Fibroblast of skin of back (primary cell): ENCODE measurements around the gene KIF19.

ENCODE experiments used
- DNase-seq: peaks from one replicate; pipeline ENCODE4 v3.0.0-alpha.2; 2013

Gene KIF19

GRCh38 chr17:74304184-74304583 is 21.8 kb upstream of the KIF19 start:
- no peak for DNase-seq

DNA sequence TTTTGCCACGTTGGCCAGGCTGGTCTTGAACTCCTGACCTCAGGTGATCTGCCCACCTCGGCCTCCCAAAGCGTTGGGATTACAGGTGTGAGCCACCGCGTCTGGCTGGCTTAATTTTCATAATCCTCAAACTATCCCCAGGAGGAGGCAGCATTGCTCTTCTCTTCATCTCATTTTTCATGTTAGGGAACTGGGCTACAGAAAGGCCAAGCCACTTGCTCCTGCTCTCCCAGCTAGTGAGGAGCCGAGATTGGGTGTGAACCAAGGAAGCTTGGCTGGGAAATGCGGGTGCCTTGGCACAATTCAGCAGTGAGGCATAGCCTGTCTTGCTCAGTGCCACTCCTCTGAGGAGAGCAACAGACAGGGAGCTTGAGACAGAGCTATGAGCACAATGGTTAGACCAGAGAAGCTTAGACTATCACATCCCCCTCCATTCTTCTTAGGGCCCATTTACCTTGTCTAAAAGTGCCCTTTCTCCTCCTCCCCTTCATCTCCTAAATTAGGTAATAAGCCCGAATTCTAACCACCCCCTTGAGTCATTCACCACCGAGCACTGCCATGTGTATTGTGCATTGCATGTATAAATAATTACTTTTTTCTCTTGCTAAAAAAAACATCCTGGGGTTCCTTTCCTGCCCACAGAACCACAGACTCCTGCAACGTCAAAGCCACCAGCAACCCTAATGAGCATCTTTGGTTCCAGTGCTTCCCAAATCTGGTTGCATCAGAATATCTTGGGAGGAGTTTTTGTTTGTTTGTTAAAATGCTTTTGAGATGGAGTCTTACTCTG is 20.0 kb upstream of the KIF19 start:
- no peak for DNase-seq

GRCh38 chr17:74307984-74308773 is 17.8 kb upstream of the KIF19 start:
- no peak for DNase-seq

DNA sequence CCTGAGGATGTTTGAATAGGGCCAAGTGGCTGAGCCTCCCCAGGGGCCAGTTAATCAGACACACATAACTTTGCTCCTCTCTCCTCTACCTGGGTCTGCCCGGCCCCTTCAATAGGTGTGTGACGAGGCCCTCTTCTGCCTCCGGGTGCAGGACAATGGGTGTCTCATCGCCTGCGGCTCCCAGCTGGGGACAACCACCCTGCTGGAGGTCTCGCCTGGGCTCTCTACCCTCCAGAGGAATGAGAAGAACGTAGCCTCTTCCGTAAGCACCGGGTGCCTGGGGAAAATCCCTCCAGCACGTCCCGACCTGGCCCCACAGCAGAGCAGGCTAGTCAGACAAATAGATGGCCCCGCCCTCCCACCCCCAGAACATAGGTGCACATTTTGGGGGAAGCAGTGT is 16.1 kb upstream of the KIF19 start:
- DNase-seq: no peak

- no peak for DNase-seq
These were observed 11.1 kb upstream of the KIF19 start for GRCh38 chr17:74314877-74315276.

- DNase-seq: no peak
These were observed 9.8 kb upstream of the KIF19 start for GRCh38 chr17:74316220-74316619.

DNA sequence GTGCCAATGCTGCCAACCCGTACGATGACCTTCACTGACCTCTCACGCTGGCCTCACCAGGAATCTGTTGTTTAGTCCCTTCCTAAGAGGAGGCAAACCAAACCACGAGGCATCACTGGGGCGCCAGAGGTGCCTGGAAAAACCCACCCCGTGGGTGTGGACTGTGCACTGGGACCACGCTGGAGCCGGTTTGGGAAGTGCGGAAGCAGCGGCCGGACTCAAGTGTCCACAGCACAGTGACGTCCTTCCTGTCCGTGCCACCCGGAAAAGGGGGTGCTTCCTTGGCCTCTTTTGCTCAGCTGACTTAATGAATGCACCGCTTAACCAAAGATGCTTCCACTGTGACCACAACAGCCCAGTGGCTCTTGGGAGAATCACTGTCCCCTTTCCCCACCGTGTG is 9.0 kb upstream of the KIF19 start:
- no peak for DNase-seq

GRCh38 chr17:74318391-74318790 is 7.6 kb upstream of the KIF19 start:
- DNase-seq: no peak

- no peak for DNase-seq
These were observed 1.5 kb upstream of the KIF19 start for GRCh38 chr17:74324521-74324920.

DNA sequence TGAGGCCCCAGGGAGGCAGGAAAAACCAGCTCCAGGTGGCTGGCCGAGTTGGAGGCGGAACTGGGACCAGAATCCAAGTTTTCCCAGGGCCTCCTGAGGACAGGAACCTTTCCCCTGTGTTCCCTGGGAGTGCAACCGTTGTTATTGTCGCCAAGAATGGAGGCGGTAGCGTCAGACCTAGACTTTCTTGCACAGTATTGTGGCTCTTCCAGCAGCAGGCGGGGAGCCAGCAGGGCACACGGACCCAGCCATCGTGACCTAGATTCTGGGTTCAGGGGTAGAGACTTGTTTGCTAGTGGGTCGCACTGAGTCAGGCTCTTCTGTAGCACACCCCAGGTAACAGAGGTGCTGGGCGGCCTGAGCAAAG is 667 bp upstream of the KIF19 start:
- no peak for DNase-seq

- DNase-seq: no peak
These were observed 480 bp downstream of the KIF19 start for GRCh38 chr17:74326506-74326905.

GRCh38 chr17:74328487-74328886 is 2.5 kb downstream of the KIF19 start:
- DNase-seq: no peak

DNA sequence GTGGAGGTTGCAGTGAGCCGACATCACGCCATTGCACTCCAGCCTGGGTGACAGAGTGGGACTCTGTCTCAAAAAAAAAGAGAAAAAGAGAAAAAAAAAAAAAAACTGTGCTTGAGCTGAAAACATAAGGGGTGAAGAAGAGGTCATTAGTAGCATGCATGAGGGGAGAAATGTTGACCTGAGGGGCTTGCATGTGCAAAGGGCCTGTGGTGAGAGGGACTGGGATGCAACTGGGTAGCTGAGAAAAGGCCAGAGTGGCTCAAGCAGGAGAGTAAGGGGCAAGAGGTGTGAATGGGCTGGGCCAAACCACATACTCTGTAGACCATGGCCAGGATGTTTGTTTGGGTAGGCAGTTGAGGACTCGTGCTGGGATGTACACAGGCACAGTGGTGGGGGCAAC is 3.4 kb downstream of the KIF19 start:
- no peak for DNase-seq

- no peak for DNase-seq
These were observed 4.4 kb downstream of the KIF19 start for GRCh38 chr17:74330446-74330845.

DNA sequence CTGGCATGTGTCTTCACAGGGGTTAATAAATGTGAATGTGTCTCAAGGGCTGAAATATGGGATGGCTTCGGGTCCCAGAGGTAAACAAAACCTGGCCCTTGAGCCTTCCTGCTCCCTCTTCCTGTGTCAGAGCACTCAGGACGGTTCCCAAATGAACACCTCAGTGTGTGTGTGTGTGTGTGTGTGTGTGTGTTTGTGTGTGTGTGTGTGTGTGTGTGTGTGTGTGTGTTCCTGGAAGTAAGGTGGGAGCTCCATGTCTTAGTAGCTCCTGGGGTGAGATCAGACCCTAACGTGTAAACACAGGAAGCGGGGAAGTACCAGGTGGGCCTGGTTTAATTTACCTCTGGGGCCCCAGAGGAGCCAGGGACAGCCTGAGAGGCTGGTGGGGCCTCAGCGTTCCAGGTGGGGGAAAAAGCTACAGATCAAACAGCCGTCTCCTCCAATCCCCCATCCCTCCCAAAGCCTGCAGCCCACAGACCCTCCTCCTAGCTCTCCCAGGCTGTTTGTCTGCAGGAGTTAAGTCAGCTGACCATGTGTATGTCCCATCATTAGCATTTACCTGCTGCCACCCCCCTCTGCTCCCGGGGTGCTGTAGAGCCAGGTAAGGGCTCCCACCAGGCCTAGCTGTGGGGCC is 6.1 kb downstream of the KIF19 start:
- no peak for DNase-seq

DNA sequence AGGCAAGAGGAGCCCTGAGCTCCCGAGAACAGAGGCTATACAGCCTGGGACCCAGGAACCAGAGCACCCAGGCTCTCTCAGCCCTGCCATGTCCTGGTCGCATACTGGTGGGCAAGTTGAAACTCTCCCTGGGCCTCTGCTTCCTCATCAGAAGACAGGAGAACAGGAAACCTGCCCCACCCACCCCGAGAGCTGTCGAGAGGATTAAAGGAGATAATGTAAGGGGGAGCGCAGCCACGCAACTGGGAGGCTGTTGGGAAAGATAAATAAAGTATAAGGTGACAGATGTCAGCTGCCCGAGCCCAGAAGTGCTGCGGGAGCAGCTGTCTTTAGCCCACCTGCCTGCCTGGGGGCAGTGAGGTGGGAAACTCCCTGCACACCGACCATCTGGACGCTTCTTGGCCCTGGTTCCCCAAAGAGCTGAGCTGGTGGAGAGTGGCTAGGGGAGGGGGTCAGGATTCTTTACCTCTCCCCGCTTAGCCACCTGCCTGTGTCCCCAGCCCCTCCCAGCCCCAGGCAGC is 6.8 kb downstream of the KIF19 start:
- no peak for DNase-seq

GRCh38 chr17:74334393-74335039 is 8.5 kb downstream of the KIF19 start:
- no peak for DNase-seq

DNA sequence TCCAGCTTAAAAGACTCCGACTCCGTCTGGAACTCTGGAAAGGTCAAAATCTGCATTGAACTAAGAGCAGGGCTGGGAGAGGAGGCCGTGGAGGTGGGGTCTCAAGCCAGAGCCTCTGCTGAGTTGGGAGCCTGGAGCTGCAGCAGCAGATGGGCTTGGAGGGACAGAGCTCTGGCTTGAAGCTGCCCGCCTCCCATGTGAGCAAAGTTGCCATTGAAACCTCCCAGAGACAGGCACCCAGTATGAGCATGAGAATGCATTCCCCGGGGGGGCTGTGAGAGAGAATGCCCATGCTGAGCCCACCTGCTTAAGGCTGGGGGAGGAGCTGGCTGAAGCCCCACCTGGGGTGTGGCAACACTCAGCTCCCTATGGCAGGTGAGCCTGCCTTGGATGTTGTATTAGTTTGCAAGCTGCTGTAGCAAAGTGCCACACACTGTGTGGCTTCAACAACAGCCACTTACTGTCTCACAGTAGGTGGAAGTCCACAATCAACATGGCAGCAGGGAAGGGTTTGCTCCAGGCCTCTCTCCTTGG is 9.6 kb downstream of the KIF19 start:
- DNase-seq: no peak

- no peak for DNase-seq
These were observed 10.3 kb downstream of the KIF19 start for GRCh38 chr17:74336307-74336706.

DNA sequence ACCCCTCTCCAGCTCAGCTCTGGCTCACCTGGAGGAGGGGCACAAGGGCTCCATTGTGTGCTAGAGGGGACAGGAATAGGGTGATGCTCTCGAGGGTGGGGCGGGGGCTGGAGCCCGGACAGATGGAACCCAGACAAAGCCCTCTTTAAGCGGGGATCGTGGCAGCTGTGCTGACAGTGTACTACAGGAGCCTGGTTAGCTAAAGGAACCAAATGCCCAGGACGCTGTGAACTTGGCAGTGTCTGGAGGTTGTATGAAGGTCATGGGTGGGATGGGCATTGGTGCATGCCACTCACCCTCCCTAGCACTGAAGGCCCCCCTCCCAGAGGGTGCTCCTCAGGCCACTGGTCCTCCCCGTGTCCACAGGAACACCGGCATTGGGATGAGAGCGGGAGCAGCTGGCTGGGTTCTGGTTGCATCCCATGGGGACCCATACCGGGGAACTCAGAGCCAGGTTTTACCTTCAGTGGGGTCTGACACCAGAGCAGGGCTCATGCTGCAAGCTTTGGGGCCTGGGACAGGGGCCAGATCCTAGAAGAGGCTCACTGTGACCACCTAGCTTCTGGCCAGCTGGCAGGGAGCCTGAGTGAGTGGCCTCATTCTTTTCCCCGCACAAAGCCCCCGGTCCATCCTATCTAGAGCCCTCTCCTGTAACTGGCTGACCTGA is 11.9 kb downstream of the KIF19 start:
- DNase-seq: no peak

DNA sequence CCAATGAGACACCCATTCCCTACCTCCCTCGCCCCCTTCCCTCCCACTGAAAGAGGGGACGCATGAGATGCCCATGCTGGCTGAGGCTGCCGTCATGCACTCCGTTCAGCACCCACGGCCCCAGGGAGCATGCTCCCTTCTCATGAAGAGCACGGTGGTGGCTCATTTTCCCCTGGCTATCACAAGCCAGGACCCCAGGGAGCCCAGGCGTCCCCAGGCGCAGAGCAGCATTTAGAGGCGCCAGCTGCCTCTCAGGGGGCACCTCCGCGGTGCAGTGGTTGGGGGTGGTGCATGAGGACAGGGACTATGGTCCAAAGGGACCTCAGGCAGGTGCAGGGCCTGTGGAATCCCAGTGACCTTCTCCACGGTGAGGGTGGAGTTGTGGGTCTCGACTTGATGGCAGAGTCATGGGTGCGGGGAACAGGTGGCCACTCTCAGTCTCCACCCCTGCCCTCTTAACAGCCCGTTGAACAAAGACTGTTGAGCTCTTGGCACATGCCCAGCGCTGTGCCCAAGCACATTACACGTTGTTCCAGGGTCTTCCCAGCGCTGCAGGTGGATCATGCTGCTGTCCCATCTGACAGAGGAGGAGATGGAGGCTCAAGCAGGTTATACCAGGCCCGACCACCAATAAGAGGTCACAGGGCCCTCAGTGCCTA is 13.6 kb downstream of the KIF19 start:
- DNase-seq: no peak
